ENCODE measurements around the gene YPEL4. TPM values are rescaled to one million over a fixed set of nuclear protein-coding genes. Genes with fewer than 3 reads are reported as not detected.

Gene YPEL4
- total RNA-seq, 2 experiments from 2014 or later, result 0.38 to 0.56 TPM

GRCh38 chr11:57626895-57627294, 22.8 kb downstream of the YPEL4 start:
- no peak overlapping the region for H3K27ac Mint-ChIP-seq
- no peaks in the 10 kb centered on the region for H3K36me3 Mint-ChIP-seq
- no peaks in the 10 kb centered on the region for H3K9me3 Mint-ChIP-seq
- H3K4me3 Mint-ChIP-seq, result no peak overlapping the region
- no peak for DNase-seq
- peaks cover 8% of the 10 kb centered on the region for H3K27me3 Mint-ChIP-seq
- no peaks in the 10 kb centered on the region for H3K4me1 Mint-ChIP-seq

- H3K27ac Mint-ChIP-seq, result no peak overlapping the region
- no peaks in the 10 kb centered on the region for H3K36me3 Mint-ChIP-seq
- peaks cover 3% of the 10 kb centered on the region for H3K27me3 Mint-ChIP-seq
- H3K4me3 Mint-ChIP-seq, result no peak overlapping the region
- DNase-seq, result no peak
- H3K9me3 Mint-ChIP-seq, result peaks cover 1% of the 10 kb centered on the region
- no peaks in the 10 kb centered on the region for H3K4me1 Mint-ChIP-seq
Observed at GRCh38 chr11:57624864-57625263, 24.8 kb downstream of the YPEL4 start.

GRCh38 chr11:57622263-57622662, 27.4 kb downstream of the YPEL4 start:
- peaks cover 3% of the 10 kb centered on the region for H3K27me3 Mint-ChIP-seq
- H3K27ac Mint-ChIP-seq, result no peak overlapping the region
- no peaks in the 10 kb centered on the region for H3K4me1 Mint-ChIP-seq
- no peak overlapping the region for H3K4me3 Mint-ChIP-seq
- H3K9me3 Mint-ChIP-seq, result peaks cover 3% of the 10 kb centered on the region
- no peak for DNase-seq
- H3K36me3 Mint-ChIP-seq, result no peaks in the 10 kb centered on the region

GRCh38 chr11:57620467-57620866, 29.2 kb downstream of the YPEL4 start:
- H3K4me3 Mint-ChIP-seq, result no peak overlapping the region
- peaks cover 3% of the 10 kb centered on the region for H3K27me3 Mint-ChIP-seq
- H3K36me3 Mint-ChIP-seq, result no peaks in the 10 kb centered on the region
- H3K4me1 Mint-ChIP-seq, result no peaks in the 10 kb centered on the region
- DNase-seq, result no peak
- H3K9me3 Mint-ChIP-seq, result peaks cover 3% of the 10 kb centered on the region
- no peak overlapping the region for H3K27ac Mint-ChIP-seq

- no peaks in the 10 kb centered on the region for H3K36me3 Mint-ChIP-seq
- H3K9me3 Mint-ChIP-seq, result peaks cover 3% of the 10 kb centered on the region
- H3K27me3 Mint-ChIP-seq, result no peaks in the 10 kb centered on the region
- DNase-seq, result no peak
- no peak overlapping the region for H3K4me3 Mint-ChIP-seq
- no peaks in the 10 kb centered on the region for H3K4me1 Mint-ChIP-seq
- H3K27ac Mint-ChIP-seq, result no peak overlapping the region
Observed at GRCh38 chr11:57619331-57619730, 30.4 kb downstream of the YPEL4 start.

GRCh38 chr11:57618438-57618837, 31.3 kb downstream of the YPEL4 start:
- no peak for DNase-seq
- H3K4me1 Mint-ChIP-seq, result no peaks in the 10 kb centered on the region
- no peak overlapping the region for H3K27ac Mint-ChIP-seq
- no peaks in the 10 kb centered on the region for H3K27me3 Mint-ChIP-seq
- no peak overlapping the region for H3K4me3 Mint-ChIP-seq
- H3K9me3 Mint-ChIP-seq, result peaks cover 3% of the 10 kb centered on the region
- H3K36me3 Mint-ChIP-seq, result no peaks in the 10 kb centered on the region

- no peak overlapping the region for H3K27ac Mint-ChIP-seq
- H3K27me3 Mint-ChIP-seq, result peaks cover 6% of the 10 kb centered on the region
- no peaks in the 10 kb centered on the region for H3K4me1 Mint-ChIP-seq
- no peaks in the 10 kb centered on the region for H3K36me3 Mint-ChIP-seq
- no peak overlapping the region for H3K4me3 Mint-ChIP-seq
- no peak for DNase-seq
- H3K9me3 Mint-ChIP-seq, result peaks cover 3% of the 10 kb centered on the region
Observed at GRCh38 chr11:57616595-57616994, 33.1 kb downstream of the YPEL4 start.

GRCh38 chr11:57615308-57615707, 34.4 kb downstream of the YPEL4 start:
- Mint-ChIP-seq H3K36me3 (no peaks in the 10 kb centered on the region), H3K9me3 (peaks cover 2% of the 10 kb centered on the region), H3K4me1 (no peaks in the 10 kb centered on the region), H3K27ac (no peak overlapping the region), H3K27me3 (peaks cover 6% of the 10 kb centered on the region), H3K4me3 (no peak overlapping the region)
- no peak for DNase-seq

GRCh38 chr11:57614234-57614772, 35.4 kb downstream of the YPEL4 start:
- Mint-ChIP-seq H3K36me3 (no peaks in the 10 kb centered on the region), H3K4me3 (no peak overlapping the region), H3K27me3 (peaks cover 6% of the 10 kb centered on the region), H3K27ac (no peak overlapping the region), H3K9me3 (peaks cover 2% of the 10 kb centered on the region), H3K4me1 (no peaks in the 10 kb centered on the region)
- no peak for DNase-seq

- Mint-ChIP-seq H3K4me3 (no peak overlapping the region), H3K36me3 (no peaks in the 10 kb centered on the region), H3K4me1 (no peaks in the 10 kb centered on the region), H3K27ac (no peak overlapping the region), H3K27me3 (peaks cover 6% of the 10 kb centered on the region), H3K9me3 (no peaks in the 10 kb centered on the region)
- no peak for DNase-seq
Observed at GRCh38 chr11:57610170-57610569, 39.5 kb downstream of the YPEL4 start.

- Mint-ChIP-seq H3K4me1 (peaks cover 2% of the 10 kb centered on the region), H3K27me3 (no peaks in the 10 kb centered on the region), H3K36me3 (no peaks in the 10 kb centered on the region), H3K9me3 (no peaks in the 10 kb centered on the region), H3K27ac (no peak overlapping the region), H3K4me3 (no peak overlapping the region)
- DNase-seq, result no peak
Observed at GRCh38 chr11:57605028-57605420, 44.7 kb downstream of the YPEL4 start.

- H3K4me1 Mint-ChIP-seq, result peaks cover 2% of the 10 kb centered on the region
Observed at GRCh38 chr11:57604296-57605027, 45.2 kb downstream of the YPEL4 start.

GRCh38 chr11:57601297-57601696, 48.4 kb downstream of the YPEL4 start:
- H3K36me3 Mint-ChIP-seq, result no peaks in the 10 kb centered on the region
- no peak overlapping the region for H3K4me3 Mint-ChIP-seq

More at GRCh38 chr11:57604296-57605027, 45.2 kb downstream of the YPEL4 start:
- DNase-seq, result no peak
- Mint-ChIP-seq H3K27ac (no peak overlapping the region), H3K27me3 (peaks cover under 1% of the 10 kb centered on the region), H3K4me3 (no peak overlapping the region), H3K36me3 (no peaks in the 10 kb centered on the region), H3K9me3 (no peaks in the 10 kb centered on the region)

GRCh38 chr11:57599381-57599780, 50.3 kb downstream of the YPEL4 start:
- no peak overlapping the region for H3K4me3 Mint-ChIP-seq
- H3K36me3 Mint-ChIP-seq, result no peaks in the 10 kb centered on the region
- peaks cover 2% of the 10 kb centered on the region for H3K4me1 Mint-ChIP-seq
- no peak overlapping the region for H3K27ac Mint-ChIP-seq
- peaks cover 30% of the 10 kb centered on the region for H3K27me3 Mint-ChIP-seq
- H3K9me3 Mint-ChIP-seq, result no peaks in the 10 kb centered on the region
- DNase-seq, result no peak

More at GRCh38 chr11:57601297-57601696, 48.4 kb downstream of the YPEL4 start:
- peaks cover 2% of the 10 kb centered on the region for H3K4me1 Mint-ChIP-seq
- no peaks in the 10 kb centered on the region for H3K9me3 Mint-ChIP-seq
- peaks cover 30% of the 10 kb centered on the region for H3K27me3 Mint-ChIP-seq
- no peak overlapping the region for H3K27ac Mint-ChIP-seq
- no peak for DNase-seq

GRCh38 chr11:57598831-57599155, 50.9 kb downstream of the YPEL4 start:
- no peak overlapping the region for H3K4me3 Mint-ChIP-seq
- H3K27ac Mint-ChIP-seq, result no peak overlapping the region
- H3K4me1 Mint-ChIP-seq, result no peaks in the 10 kb centered on the region
- no peaks in the 10 kb centered on the region for H3K36me3 Mint-ChIP-seq
- peaks cover 33% of the 10 kb centered on the region for H3K27me3 Mint-ChIP-seq
- H3K9me3 Mint-ChIP-seq, result no peaks in the 10 kb centered on the region
- DNase-seq, result no peak

Data from activated naive CD8-positive, alpha-beta T cell treated with anti-CD3 and anti-CD28 coated beads for 36 hours (primary cell).